ENCODE measurements around the gene TTLL5.

TTLL5 gene

DNA sequence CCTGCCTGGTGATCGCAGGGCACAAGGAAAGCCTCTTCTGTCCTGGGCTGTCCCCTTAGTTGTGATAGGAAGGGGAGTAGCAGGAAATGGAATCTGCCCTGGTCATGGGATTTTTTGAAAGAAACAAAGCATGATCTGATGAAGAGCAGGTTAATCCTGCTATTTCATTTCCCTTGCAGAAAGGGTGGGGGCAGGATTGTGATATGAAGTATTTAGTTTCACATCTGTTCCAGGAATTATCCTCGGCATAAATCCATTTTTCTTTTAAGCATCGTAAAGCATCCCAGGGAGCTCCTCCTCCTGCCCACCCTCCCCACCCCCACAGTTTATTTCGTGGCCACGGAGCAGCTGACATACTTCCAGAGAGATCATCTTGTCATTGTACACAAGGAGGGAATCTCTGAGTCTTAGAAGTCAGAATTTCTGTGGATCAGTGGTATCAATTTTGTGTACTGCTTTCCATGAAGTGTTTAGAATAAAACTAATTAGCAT is 267.7 kb downstream of the TTLL5 start:
- peak; percentile 33; the same call in 2 of the 3 replicates for ATAC-seq
- TF ChIP-seq TCF4 (CRISPR knock-in tag; IDR thresholded peaks at IDR 0.05; ENCODE audit: borderline replicate concordance) (no peak), RARB (CRISPR knock-in tag; IDR thresholded peaks at IDR 0.05) (no peak)

DNA sequence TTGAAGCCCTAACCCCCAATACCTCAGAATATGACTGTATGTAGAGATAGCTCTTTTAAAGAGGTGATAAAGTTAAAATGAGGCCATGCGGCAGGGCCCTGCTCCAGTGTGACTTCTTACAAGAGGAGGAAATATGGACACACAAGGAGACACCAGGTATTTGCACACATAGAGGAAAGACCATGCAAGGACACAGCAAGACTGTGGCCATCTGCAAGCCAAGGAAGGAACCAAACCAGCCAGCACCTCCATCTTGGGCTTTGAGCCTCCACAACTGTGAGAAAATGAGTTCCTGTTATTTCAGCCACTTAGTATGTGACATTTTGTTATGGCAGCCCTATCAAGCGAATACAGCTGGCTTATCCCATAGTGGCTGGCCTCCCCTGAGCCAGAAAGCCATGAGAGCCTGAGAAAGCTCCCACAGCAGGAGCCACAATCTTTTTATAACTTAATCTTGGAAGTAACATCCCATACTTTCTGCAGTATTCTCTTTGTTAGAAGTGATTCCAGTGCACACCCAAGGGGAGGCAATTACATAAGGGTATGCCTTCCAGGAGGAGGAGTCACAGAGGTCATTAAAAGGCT is 272.8 kb downstream of the TTLL5 start:
- no peak for ATAC-seq
- TF ChIP-seq ZC3H10 (CRISPR knock-in tag; IDR thresholded peaks at IDR 0.05) (no peak), GLIS3 (CRISPR knock-in tag; IDR thresholded peaks at IDR 0.05) (no peak), ZNF8 (CRISPR knock-in tag; IDR thresholded peaks at IDR 0.05) (no peak), ISL1 (CRISPR knock-in tag; IDR thresholded peaks at IDR 0.05) (no peak), RARB (CRISPR knock-in tag; IDR thresholded peaks at IDR 0.05) (no peak), PPARA (CRISPR knock-in tag; IDR thresholded peaks at IDR 0.05; ENCODE audit: borderline replicate concordance) (no peak), ZNF565 (CRISPR knock-in tag; conservative IDR thresholded peaks at IDR 0.05; ENCODE audit: low read depth) (no peak), POU6F1 (CRISPR knock-in tag; IDR thresholded peaks at IDR 0.05; ENCODE audit: borderline replicate concordance, low read depth) (no peak), OSR1 (CRISPR knock-in tag; IDR thresholded peaks at IDR 0.05) (no peak), ZFP30 (CRISPR knock-in tag; IDR thresholded peaks at IDR 0.05) (no peak), TCF4 (CRISPR knock-in tag; IDR thresholded peaks at IDR 0.05; ENCODE audit: borderline replicate concordance) (no peak), TOX (CRISPR knock-in tag; IDR thresholded peaks at IDR 0.05; ENCODE audit: borderline replicate concordance) (no peak), BACH2 (CRISPR knock-in tag; IDR thresholded peaks at IDR 0.05; ENCODE audit: borderline replicate concordance) (no peak)
- TF ChIP-seq, protein P1, sequence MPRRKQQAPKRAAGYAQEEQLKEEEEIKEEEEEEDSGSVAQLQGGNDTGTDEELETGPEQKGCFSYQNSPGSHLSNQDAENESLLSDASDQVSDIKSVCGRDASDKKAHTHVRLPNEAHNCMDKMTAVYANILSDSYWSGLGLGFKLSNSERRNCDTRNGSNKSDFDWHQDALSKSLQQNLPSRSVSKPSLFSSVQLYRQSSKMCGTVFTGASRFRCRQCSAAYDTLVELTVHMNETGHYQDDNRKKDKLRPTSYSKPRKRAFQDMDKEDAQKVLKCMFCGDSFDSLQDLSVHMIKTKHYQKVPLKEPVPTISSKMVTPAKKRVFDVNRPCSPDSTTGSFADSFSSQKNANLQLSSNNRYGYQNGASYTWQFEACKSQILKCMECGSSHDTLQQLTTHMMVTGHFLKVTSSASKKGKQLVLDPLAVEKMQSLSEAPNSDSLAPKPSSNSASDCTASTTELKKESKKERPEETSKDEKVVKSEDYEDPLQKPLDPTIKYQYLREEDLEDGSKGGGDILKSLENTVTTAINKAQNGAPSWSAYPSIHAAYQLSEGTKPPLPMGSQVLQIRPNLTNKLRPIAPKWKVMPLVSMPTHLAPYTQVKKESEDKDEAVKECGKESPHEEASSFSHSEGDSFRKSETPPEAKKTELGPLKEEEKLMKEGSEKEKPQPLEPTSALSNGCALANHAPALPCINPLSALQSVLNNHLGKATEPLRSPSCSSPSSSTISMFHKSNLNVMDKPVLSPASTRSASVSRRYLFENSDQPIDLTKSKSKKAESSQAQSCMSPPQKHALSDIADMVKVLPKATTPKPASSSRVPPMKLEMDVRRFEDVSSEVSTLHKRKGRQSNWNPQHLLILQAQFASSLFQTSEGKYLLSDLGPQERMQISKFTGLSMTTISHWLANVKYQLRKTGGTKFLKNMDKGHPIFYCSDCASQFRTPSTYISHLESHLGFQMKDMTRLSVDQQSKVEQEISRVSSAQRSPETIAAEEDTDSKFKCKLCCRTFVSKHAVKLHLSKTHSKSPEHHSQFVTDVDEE (CRISPR knock-in tag; IDR thresholded peaks at IDR 0.05) = no peak
- TF ChIP-seq, protein P2, sequence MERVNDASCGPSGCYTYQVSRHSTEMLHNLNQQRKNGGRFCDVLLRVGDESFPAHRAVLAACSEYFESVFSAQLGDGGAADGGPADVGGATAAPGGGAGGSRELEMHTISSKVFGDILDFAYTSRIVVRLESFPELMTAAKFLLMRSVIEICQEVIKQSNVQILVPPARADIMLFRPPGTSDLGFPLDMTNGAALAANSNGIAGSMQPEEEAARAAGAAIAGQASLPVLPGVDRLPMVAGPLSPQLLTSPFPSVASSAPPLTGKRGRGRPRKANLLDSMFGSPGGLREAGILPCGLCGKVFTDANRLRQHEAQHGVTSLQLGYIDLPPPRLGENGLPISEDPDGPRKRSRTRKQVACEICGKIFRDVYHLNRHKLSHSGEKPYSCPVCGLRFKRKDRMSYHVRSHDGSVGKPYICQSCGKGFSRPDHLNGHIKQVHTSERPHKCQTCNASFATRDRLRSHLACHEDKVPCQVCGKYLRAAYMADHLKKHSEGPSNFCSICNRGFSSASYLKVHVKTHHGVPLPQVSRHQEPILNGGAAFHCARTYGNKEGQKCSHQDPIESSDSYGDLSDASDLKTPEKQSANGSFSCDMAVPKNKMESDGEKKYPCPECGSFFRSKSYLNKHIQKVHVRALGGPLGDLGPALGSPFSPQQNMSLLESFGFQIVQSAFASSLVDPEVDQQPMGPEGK (CRISPR knock-in tag; IDR thresholded peaks at IDR 0.05; ENCODE audit: borderline replicate concordance) = no peak
- TF ChIP-seq, protein P3, sequence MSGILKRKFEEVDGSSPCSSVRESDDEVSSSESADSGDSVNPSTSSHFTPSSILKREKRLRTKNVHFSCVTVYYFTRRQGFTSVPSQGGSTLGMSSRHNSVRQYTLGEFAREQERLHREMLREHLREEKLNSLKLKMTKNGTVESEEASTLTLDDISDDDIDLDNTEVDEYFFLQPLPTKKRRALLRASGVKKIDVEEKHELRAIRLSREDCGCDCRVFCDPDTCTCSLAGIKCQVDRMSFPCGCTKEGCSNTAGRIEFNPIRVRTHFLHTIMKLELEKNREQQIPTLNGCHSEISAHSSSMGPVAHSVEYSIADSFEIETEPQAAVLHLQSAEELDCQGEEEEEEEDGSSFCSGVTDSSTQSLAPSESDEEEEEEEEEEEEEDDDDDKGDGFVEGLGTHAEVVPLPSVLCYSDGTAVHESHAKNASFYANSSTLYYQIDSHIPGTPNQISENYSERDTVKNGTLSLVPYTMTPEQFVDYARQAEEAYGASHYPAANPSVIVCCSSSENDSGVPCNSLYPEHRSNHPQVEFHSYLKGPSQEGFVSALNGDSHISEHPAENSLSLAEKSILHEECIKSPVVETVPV (CRISPR knock-in tag; IDR thresholded peaks at IDR 0.05) = no peak

DNA sequence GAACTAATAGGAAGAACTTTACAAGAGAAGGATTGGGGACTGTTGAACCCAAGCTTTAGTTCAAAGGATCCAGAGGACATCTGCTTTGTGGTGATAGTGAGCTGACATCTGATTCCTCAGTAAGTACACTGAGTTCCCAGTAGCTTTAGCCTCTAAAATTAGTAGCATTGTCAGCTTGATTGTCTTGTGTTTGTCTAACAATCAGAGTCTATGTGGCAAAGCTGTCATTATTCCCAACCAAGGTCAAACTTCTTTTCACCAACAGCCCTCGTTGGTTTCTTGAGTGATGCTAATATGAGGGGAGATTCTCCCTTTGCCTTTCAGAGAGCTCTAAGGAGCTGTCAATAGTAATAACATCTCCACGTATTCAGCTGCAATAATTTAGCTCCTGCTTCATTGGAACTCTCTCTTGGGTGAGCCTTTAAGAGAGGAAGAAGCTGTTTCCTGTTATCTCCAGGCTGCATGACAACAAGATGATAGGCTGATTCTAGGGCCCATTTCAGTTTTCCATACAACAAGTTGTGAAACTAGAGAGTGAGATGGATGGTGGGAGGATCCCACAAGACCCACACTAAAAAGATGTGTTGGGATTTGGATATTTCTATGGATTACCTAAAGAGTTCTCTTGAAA is 274.1 kb downstream of the TTLL5 start:
- TF ChIP-seq CSDC2 (CRISPR knock-in tag; IDR thresholded peaks at IDR 0.05) = no peak
- no peak for ATAC-seq

- no peak for ATAC-seq
- no peak for TF ChIP-seq ESRRG (CRISPR knock-in tag; IDR thresholded peaks at IDR 0.05)
- no peak for TF ChIP-seq ZFP3 (CRISPR knock-in tag; IDR thresholded peaks at IDR 0.05)
These were observed 278.2 kb downstream of the TTLL5 start for GRCh38 chr14:75939200-75939599.

DNA sequence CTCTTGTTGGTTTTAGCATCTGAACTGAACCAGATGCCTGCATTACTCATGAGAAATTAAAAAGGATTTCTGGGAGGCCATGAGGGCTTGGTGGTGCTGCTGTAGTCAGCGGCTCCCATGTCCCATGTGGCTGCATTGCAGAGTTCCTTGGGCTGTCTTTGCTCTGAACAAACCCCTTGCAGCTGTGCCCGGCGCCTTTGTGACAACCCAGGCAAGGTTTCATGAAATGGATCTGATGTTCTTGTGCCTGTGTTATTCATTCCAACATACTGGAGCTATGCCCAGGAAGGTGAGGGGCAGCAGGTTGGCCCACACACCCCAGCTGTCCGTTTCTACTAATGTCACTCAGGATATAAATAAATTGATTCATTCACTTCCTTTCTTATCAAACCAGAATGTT is 280.0 kb downstream of the TTLL5 start:
- ATAC-seq = peak; percentile 66
- TF ChIP-seq ZFP30 (CRISPR knock-in tag; IDR thresholded peaks at IDR 0.05) (no peak), ESRRG (CRISPR knock-in tag; IDR thresholded peaks at IDR 0.05) (no peak), ISL1 (CRISPR knock-in tag; IDR thresholded peaks at IDR 0.05) (no peak), ZNF8 (CRISPR knock-in tag; IDR thresholded peaks at IDR 0.05) (no peak), ZNF70 (CRISPR knock-in tag; IDR thresholded peaks at IDR 0.05) (no peak), RARB (CRISPR knock-in tag; IDR thresholded peaks at IDR 0.05) (no peak), SNAI2 (CRISPR knock-in tag; IDR thresholded peaks at IDR 0.05) (no peak), CSDC2 (CRISPR knock-in tag; IDR thresholded peaks at IDR 0.05) (no peak), ZFP3 (CRISPR knock-in tag; IDR thresholded peaks at IDR 0.05) (no peak)
- TF ChIP-seq, protein P4, sequence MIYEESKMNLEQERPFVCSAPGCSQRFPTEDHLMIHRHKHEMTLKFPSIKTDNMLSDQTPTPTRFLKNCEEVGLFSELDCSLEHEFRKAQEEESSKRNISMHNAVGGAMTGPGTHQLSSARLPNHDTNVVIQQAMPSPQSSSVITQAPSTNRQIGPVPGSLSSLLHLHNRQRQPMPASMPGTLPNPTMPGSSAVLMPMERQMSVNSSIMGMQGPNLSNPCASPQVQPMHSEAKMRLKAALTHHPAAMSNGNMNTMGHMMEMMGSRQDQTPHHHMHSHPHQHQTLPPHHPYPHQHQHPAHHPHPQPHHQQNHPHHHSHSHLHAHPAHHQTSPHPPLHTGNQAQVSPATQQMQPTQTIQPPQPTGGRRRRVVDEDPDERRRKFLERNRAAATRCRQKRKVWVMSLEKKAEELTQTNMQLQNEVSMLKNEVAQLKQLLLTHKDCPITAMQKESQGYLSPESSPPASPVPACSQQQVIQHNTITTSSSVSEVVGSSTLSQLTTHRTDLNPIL (CRISPR knock-in tag; IDR thresholded peaks at IDR 0.05; ENCODE audit: low read depth) = no peak
- TF ChIP-seq, protein P3 (CRISPR knock-in tag; IDR thresholded peaks at IDR 0.05) = no peak

All from SK-N-SH treated with all-trans-retinoic acid at 6 μM for 48 hours (cell line).